ENCODE data around the gene CX3CR1. TPM values are rescaled to one million over a fixed set of nuclear protein-coding genes. Genes with fewer than 3 reads are reported as not detected.
"Not testable (repeated sequence)": the region's sequence is repeated elsewhere in the genome, so short reads cannot be mapped to it uniquely, and the experiment has no call there.

CX3CR1 gene
- total RNA-seq, 1 experiment from 2014 or later, result not detected

GRCh38 chr3:39228496-39228895, 51.3 kb downstream of the CX3CR1 start:
- no peak for ATAC-seq
- no peaks in the 10 kb centered on the region for H3K9me3 ChIP-seq (ENCODE audit: control insufficient read depth, insufficient read depth, low read depth, low read length)
- no peak overlapping the region for H3K27ac ChIP-seq (ENCODE audit: low read length)
- CTCF ChIA-PET, result no interaction called here
- POLR2A ChIA-PET, result no interaction called here
- no peaks in the 10 kb centered on the region for H3K36me3 ChIP-seq (ENCODE audit: control insufficient read depth, insufficient read depth, low read length)
- no peak for DNase-seq (ENCODE audit: low read depth, low spot score)
- no TSS peak for BruUV-seq (replicated peaks)
- intact Hi-C loops (cut with micrococcal nuclease; ENCODE audit: unreplicated experiment), result no loop called here
- peaks cover 4% of the 10 kb centered on the region; the same call in 1 of the 2 replicates for H3K27me3 ChIP-seq (ENCODE audit: control insufficient read depth, insufficient read depth, low read length)
- no peak overlapping the region for H3K4me3 ChIP-seq (ENCODE audit: low read depth in 2 of 2, low read length in 2 of 2)
- TF ChIP-seq TCF7L2 (IDR thresholded peaks at IDR 0.05; ENCODE audit: low read depth, low read length) (no peak), POLR2AphosphoS5 (IDR thresholded peaks at IDR 0.05; ENCODE audit: low read depth, low read length) (no peak), REST (IDR thresholded peaks at IDR 0.05; ENCODE audit: insufficient read depth in 1 of 2, low read depth in 2 of 2, low read length in 1 of 2) (no peak), SIN3A (IDR thresholded peaks at IDR 0.05; ENCODE audit: borderline replicate concordance, insufficient read depth, low read depth, low read length) (no peak), CTCF (IDR thresholded peaks at IDR 0.05) (no peak)
- in situ Hi-C loops (cut with HindIII; ENCODE audit: low pct_unique_long_range_greater_than_20kb, low sequenced_read_pairs), result no loop called here
- no peaks in the 10 kb centered on the region for H3K4me1 ChIP-seq (ENCODE audit: control insufficient read depth, insufficient read depth, low read length)

- H3K27ac ChIP-seq (ENCODE audit: low read length); DNase-seq (ENCODE audit: low read depth, low spot score); POLR2A ChIA-PET; ATAC-seq; H3K4me1 ChIP-seq (ENCODE audit: control insufficient read depth, insufficient read depth, low read length); H3K27me3 ChIP-seq (ENCODE audit: control insufficient read depth, insufficient read depth, low read length); in situ Hi-C loops (cut with HindIII; ENCODE audit: low pct_unique_long_range_greater_than_20kb, low sequenced_read_pairs); H3K36me3 ChIP-seq (ENCODE audit: control insufficient read depth, insufficient read depth, low read length); intact Hi-C loops (cut with micrococcal nuclease; ENCODE audit: unreplicated experiment); BruUV-seq (replicated peaks); H3K9me3 ChIP-seq (ENCODE audit: control insufficient read depth, insufficient read depth, low read depth, low read length); H3K4me3 ChIP-seq (ENCODE audit: low read depth in 2 of 2, low read length in 2 of 2); CTCF ChIA-PET: not testable (repeated sequence)
Observed at GRCh38 chr3:39227596-39227995, 52.2 kb downstream of the CX3CR1 start.

- TF ChIP-seq CTCF (IDR thresholded peaks at IDR 0.05) (no peak), POLR2AphosphoS5 (IDR thresholded peaks at IDR 0.05; ENCODE audit: low read depth, low read length) (no peak), SIN3A (IDR thresholded peaks at IDR 0.05; ENCODE audit: borderline replicate concordance, insufficient read depth, low read depth, low read length) (no peak), TCF7L2 (IDR thresholded peaks at IDR 0.05; ENCODE audit: low read depth, low read length) (no peak), REST (IDR thresholded peaks at IDR 0.05; ENCODE audit: insufficient read depth in 1 of 2, low read depth in 2 of 2, low read length in 1 of 2) (no peak)
- Histone ChIP-seq H3K4me3 (ENCODE audit: low read depth in 2 of 2, low read length in 2 of 2) (no peak overlapping the region), H3K36me3 (ENCODE audit: control insufficient read depth, insufficient read depth, low read length) (no peaks in the 10 kb centered on the region), H3K4me1 (ENCODE audit: control insufficient read depth, insufficient read depth, low read length) (no peaks in the 10 kb centered on the region), H3K27ac (ENCODE audit: low read length) (no peak overlapping the region), H3K27me3 (ENCODE audit: control insufficient read depth, insufficient read depth, low read length) (peaks cover 4% of the 10 kb centered on the region; the same call in 1 of the 2 replicates), H3K9me3 (ENCODE audit: control insufficient read depth, insufficient read depth, low read depth, low read length) (no peaks in the 10 kb centered on the region)
- no TSS peak for BruUV-seq (replicated peaks)
- intact Hi-C loops (cut with micrococcal nuclease; ENCODE audit: unreplicated experiment), result no loop called here
- ChIA-PET CTCF (no interaction called here), POLR2A (no interaction called here)
- ATAC-seq (no peak), DNase-seq (ENCODE audit: low read depth, low spot score) (no peak)
- in situ Hi-C loops (cut with HindIII; ENCODE audit: low pct_unique_long_range_greater_than_20kb, low sequenced_read_pairs), result no loop called here
Observed at GRCh38 chr3:39226106-39226741, 53.6 kb downstream of the CX3CR1 start.

Data from Panc1 (cell line).